ENCODE results near the gene CXCL13.

DNA sequence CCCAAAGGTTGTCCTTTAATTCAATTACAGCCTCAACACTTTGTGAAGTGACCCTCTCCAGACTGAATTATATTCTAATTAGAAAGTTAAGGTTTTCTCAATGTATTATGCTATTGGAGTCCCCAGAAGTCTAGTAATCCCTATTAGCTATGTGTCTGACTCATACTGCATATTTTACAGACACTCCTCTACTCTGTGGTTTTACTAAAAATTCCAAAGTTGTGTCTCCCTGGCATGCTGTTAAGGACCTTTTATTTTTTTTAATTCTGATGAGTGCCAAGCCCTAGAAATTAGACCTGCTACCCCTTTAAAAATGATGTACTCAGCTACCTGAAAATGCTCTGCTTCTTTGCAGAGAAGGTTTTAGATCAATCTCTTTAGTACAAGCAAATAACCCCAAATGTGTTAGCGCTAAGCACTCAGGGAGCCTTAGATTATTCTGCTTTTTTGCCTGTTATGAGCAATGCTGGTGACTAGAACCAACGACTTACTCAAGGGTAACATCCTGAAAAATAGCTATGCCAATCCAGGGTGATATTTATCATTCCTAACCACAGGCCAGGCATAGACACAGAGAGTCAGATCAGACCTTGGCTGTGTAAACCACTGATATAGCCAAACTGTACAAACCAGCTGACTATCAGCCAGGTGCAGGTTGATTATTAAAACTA lies 26.1 kb upstream of the CXCL13 start:
- TF ChIP-seq, protein P1, sequence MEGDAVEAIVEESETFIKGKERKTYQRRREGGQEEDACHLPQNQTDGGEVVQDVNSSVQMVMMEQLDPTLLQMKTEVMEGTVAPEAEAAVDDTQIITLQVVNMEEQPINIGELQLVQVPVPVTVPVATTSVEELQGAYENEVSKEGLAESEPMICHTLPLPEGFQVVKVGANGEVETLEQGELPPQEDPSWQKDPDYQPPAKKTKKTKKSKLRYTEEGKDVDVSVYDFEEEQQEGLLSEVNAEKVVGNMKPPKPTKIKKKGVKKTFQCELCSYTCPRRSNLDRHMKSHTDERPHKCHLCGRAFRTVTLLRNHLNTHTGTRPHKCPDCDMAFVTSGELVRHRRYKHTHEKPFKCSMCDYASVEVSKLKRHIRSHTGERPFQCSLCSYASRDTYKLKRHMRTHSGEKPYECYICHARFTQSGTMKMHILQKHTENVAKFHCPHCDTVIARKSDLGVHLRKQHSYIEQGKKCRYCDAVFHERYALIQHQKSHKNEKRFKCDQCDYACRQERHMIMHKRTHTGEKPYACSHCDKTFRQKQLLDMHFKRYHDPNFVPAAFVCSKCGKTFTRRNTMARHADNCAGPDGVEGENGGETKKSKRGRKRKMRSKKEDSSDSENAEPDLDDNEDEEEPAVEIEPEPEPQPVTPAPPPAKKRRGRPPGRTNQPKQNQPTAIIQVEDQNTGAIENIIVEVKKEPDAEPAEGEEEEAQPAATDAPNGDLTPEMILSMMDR (IDR thresholded peaks at IDR 0.05), result no peak
- TF ChIP-seq POLR2A (IDR thresholded peaks at IDR 0.05), result no peak
